ENCODE data around the gene MPPED1.

MPPED1 gene

DNA sequence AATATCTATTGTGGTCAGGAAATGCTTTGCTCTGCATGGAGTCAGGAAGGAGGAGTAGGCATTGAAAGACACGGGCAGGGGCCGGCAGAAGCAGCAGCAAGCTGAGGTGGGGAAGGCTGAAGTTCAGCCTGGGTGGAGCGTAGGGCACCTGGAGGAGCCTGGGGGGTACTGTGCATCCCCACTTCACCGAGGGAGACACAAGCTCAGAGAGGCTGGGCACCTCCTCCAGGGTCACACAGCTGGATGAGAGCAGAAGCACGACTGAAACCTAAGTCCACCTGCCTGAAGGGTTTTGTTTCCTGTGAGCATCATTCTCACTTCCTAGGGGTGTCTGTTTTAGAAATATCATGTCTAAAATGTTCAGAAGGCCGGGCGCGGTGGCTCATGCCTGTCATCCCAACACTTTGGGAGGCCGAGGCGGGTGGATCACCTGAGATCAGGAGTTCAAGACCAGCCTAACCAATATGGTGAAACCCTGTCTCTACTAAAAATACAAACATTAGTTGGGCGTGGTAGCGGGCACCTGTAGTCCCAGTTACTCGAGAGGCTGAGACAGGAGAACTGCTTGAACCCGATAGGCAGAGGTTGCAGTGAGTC lies 138.3 kb downstream of the MPPED1 start:
- DNase-seq: no peak

DNA sequence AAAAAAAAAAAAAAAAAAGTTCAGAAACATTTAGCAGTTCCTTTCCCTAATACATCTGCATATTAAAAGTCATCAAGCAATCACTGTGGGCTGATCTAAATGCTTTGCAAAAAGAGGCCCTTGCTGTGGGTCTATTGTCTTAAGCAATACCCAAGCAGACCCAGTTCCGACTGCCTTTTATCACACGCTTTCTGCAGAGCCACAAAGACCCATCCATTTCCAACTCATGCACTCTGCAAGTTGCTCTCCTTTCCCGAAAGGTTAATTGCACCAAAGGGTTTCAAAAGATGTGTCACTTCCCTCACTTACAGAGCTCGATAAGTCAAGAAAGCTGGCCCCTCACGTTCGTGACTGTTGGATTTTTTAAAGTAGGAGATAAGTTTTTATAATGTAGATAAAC lies 138.9 kb downstream of the MPPED1 start:
- no peak for DNase-seq

DNA sequence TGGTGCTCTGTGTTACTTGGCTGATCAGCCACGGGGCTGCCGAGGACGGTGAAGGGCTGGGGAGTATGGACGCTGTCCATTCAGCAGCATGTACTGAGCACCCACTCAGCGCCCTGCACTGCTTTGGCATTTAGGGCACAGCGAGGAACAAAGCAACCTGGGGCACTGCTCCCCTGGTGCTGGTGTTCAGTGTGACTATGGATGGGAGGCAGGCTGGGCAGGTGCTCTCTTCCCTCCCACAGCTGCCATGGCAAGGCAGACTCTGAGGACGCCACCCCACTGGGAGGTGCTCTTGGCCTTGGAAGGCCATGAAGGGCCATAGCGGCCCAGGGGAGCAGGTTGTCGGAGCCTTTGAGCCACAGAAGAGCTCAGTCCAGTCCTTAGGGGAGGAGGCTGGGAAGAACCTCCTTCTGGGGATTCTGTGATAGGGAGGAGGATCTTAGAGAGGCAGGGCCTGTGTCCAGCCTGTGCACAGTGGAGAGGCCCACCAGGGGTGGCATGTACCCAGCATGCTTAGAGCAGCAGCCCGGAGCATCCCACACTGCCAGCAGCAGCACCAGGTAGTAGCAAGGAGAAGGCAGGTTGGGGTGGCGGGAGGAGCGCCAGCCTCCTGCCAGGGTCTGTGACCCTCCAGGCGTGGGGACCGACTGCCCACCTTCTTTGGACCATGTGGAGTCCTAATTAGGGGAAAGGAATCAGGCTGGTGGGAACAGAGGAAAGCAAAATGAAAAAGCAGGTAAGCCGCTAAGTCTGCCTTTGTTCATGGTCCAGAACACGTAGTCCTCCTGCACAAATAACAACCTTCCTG lies 141.8 kb downstream of the MPPED1 start:
- no peak for DNase-seq

DNA sequence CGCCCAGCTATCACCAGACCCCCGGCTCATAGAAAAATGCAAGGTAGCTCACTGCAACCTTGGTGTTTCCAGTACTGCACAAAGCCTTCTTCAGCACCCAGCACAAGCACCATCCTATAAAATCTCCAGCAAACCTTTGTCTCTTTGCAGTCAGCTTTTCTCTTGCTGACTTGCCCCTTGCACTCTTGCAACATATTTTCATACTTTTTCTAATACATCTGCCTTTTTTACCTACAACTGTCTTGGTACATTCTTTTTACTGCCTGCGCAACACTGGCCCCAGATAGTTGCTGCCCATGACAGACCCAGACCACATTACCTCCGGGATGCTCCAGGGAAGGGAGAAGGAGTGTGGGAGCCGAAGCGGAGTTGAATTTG lies 142.4 kb downstream of the MPPED1 start:
- no peak for DNase-seq

DNA sequence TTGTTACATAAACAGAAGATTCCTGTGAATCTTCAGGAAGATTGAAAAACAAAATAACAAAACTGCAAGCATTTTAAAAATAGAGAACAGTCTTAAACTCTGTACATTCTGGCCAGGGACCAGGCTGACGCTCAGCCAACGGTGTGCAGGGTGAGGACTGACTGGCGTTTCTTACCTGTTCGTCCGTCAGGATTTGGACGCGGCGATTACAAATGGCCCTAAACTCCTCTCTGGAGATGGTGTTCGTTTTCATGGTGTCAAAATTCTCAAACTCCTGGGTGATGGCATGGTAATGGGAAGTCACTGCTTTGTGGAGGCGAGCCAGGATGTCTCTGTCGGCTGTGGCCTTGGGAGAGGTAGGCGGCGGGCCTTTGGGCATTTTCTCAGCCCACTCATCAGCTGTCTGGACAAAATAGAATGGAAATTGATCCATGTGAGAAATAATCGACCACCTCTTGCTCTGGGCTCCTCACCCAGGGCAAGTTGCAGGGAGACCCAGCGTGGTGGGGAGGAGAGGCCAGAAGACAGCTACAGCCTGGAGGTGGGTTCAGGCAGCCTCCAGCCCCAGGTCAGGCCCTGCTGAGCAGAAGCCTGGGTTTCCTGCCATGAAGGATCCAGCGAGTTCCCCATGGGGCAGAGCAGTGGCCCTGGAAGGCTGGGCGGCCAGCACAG lies 143.0 kb downstream of the MPPED1 start:
- DNase-seq: no peak

DNA sequence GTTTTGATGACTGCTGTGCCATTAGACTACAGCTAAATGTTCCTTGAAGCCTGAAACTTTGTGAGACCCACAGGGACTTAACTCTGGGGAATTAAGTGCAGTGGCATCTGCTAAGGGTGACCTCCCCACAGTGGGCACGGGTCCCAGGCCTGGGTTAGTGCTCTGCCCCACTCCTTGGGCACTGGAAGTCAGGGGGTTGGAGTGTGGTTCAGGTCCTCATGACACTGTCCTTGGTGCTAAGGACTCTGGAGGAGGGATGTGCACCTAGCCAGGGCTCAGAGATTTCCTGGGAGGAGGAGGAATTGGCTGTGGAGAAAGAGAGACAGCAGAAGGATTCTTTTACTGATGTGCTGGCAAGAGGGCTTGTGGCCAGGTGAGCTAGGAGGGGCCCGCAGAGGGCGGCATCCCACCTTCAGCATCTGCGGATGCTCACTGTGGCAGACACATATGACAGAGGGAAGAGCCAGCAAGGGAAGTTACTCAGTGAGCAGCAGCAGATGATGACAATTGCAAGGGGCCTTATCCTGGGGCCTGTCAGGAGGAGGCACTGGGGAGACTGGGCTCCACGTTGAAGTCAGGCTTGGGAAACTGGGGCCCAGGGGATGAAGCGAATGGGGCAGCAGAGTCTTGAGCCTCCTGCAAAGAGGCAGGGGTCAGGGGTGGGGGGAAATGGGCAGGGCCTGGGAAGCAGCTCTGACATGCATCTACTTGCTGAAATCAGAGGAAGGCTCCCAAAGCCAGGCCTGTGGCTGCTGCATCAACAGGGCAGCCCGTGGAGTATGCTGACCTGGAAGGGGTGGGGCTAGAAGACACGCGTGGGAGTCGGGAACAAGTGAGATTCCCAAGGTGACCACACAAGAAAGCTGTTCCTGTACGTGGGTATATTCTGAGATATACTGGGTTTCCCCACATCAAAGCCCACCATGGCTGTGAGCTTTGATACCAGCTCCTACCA lies 144.0 kb downstream of the MPPED1 start:
- no peak for DNase-seq
